SU-DHL-6 (cell line): ENCODE data around the gene KCNJ15.
"Not testable (repeated sequence)": the region's sequence is repeated elsewhere in the genome, so short reads cannot be mapped to it uniquely, and the experiment has no call there.

Experiments
- H2AFZ ChIP-seq: fragments of 200-600 bp; sonication (generic); 2 replicates; pipeline ENCODE4 v1.6.1; 2014; ENCODE audit warnings: low read depth, mild to moderate bottlenecking, moderate library complexity, mixed read lengths, antibody characterized with exemption, low read length; ENCODE audit not compliant: severe bottlenecking
- H3F3A ChIP-seq: fragments of 200-600 bp; shearing (Covaris generic); 2 replicates; pipeline ENCODE4 v1.6.0; 2016; ENCODE audit warnings: antibody characterized with exemption, mild to moderate bottlenecking; ENCODE audit not compliant: insufficient read depth
- H3K27ac ChIP-seq: fragments of 200-600 bp; sonication (generic); 2 replicates; pipeline ENCODE4 v1.5.1; 2016; ENCODE audit warnings: low read depth, mild to moderate bottlenecking, low read length, moderate library complexity, mixed read lengths
- H3K27me3 ChIP-seq: fragments of 200-600 bp; sonication (generic), shearing (Covaris generic); 2 replicates; pipeline ENCODE4 v1.6.0; 2014; ENCODE audit warnings: mild to moderate bottlenecking, low read length
- H3K36me3 ChIP-seq: fragments of 200-600 bp; sonication (generic); 2 replicates; pipeline ENCODE4 v1.6.1; 2014; ENCODE audit warnings: mild to moderate bottlenecking, low read length, mixed read lengths
- H3K4me2 ChIP-seq: fragments of 300-600, 200-600 bp; shearing (Covaris generic), sonication (generic); 2 replicates; pipeline ENCODE4 v1.6.0; 2014; ENCODE audit warnings: low read length, low read depth, mild to moderate bottlenecking; ENCODE audit not compliant: poor library complexity, severe bottlenecking
- H3K4me3 ChIP-seq: fragments of 200-600 bp; sonication (generic); 2 replicates; pipeline ENCODE4 v1.5.1; 2014; ENCODE audit warnings: antibody characterized with exemption, low read length, mild to moderate bottlenecking, mixed read lengths; ENCODE audit not compliant: insufficient read depth, poor library complexity, severe bottlenecking
- H3K79me2 ChIP-seq: fragments of 200-600 bp; sonication (generic); 2 replicates; pipeline ENCODE4 v1.6.1; 2014; ENCODE audit warnings: mild to moderate bottlenecking, low read length, moderate library complexity; ENCODE audit not compliant: insufficient read depth
- H3K9ac ChIP-seq: fragments of 200-600 bp; sonication (generic); 2 replicates; pipeline ENCODE4 v1.7.0; 2014; ENCODE audit warnings: mild to moderate bottlenecking, low read length
- H3K9me2 ChIP-seq: fragments of 200-600 bp; sonication (generic); replicated peaks from 2 replicates; pipeline ENCODE4 v1.6.1; 2014; ENCODE audit warnings: low read length; ENCODE audit not compliant: insufficient read depth
- H3K9me3 ChIP-seq: fragments of 200-600 bp; sonication (generic); 2 replicates; pipeline ENCODE4 v1.6.1; 2014; ENCODE audit warnings: low read length, mixed read lengths; ENCODE audit not compliant: insufficient read depth
- H4K20me1 ChIP-seq: fragments of 200-600 bp; sonication (generic); 2 replicates; pipeline ENCODE4 v1.6.1; 2014; ENCODE audit warnings: low read depth, mild to moderate bottlenecking, antibody characterized with exemption, low read length, moderate library complexity, mixed read lengths
- CTCF ChIP-seq: fragments of 200-600 bp; sonication (generic); IDR thresholded peaks from one replicate; pipeline ENCODE4 v1.5.1; 2017; ENCODE audit warnings: antibody characterized with exemption, mild to moderate bottlenecking, low read length, moderate library complexity; ENCODE audit not compliant: insufficient read depth, poor library complexity, severe bottlenecking
- EZH2phosphoT487 ChIP-seq: fragments of 200-600 bp; sonication (generic), shearing (Covaris generic); conservative IDR thresholded peaks from 2 replicates; pipeline ENCODE4 v1.6.1; 2018; ENCODE audit warnings: mild to moderate bottlenecking, antibody characterized with exemption, low read length, moderate library complexity, mixed read lengths

Gene KCNJ15

GRCh38 chr21:38246511-38246910, 10.3 kb upstream of the KCNJ15 start:
- no peaks in the 10 kb centered on the region for H3F3A ChIP-seq
- no peaks in the 10 kb centered on the region for H3K27me3 ChIP-seq
- no peak for TF ChIP-seq EZH2phosphoT487
- TF ChIP-seq CTCF, result no peak
- H2AFZ ChIP-seq, result no peak overlapping the region
- H3K79me2 ChIP-seq, result no peaks in the 10 kb centered on the region
- no peaks in the 10 kb centered on the region for H4K20me1 ChIP-seq
- H3K9me2 ChIP-seq, result no peaks in the 10 kb centered on the region
- no peak overlapping the region for H3K4me3 ChIP-seq
- no peaks in the 10 kb centered on the region for H3K36me3 ChIP-seq
- H3K9ac ChIP-seq, result no peak overlapping the region
- no peak overlapping the region for H3K27ac ChIP-seq
- no peaks in the 10 kb centered on the region for H3K9me3 ChIP-seq
- no peak overlapping the region for H3K4me2 ChIP-seq

- H3K9me2 ChIP-seq, H4K20me1 ChIP-seq, H3K4me3 ChIP-seq, H3K27ac ChIP-seq, H2AFZ ChIP-seq, H3K9me3 ChIP-seq, H3K9ac ChIP-seq, H3K79me2 ChIP-seq, H3K36me3 ChIP-seq, H3K27me3 ChIP-seq, H3K4me2 ChIP-seq, H3F3A ChIP-seq: not testable (repeated sequence)
Measured at GRCh38 chr21:38247054-38247453, 9.7 kb upstream of the KCNJ15 start.

GRCh38 chr21:38247738-38248510, 8.9 kb upstream of the KCNJ15 start:
- no peaks in the 10 kb centered on the region for H3K79me2 ChIP-seq
- H3K36me3 ChIP-seq, result no peaks in the 10 kb centered on the region
- no peaks in the 10 kb centered on the region for H3F3A ChIP-seq
- H3K9me3 ChIP-seq, result no peaks in the 10 kb centered on the region
- H3K27ac ChIP-seq, result no peak overlapping the region
- no peak overlapping the region for H3K4me2 ChIP-seq
- no peak for TF ChIP-seq EZH2phosphoT487
- no peak for TF ChIP-seq CTCF
- no peaks in the 10 kb centered on the region for H4K20me1 ChIP-seq
- H3K9ac ChIP-seq, result no peak overlapping the region
- no peaks in the 10 kb centered on the region for H3K27me3 ChIP-seq
- no peaks in the 10 kb centered on the region for H3K9me2 ChIP-seq
- no peak overlapping the region for H2AFZ ChIP-seq
- no peak overlapping the region for H3K4me3 ChIP-seq

- Histone ChIP-seq H3K4me3 (no peak overlapping the region), H3K9me3 (no peaks in the 10 kb centered on the region), H3K9ac (no peak overlapping the region), H3K27ac (no peak overlapping the region), H4K20me1 (no peaks in the 10 kb centered on the region), H3K36me3 (no peaks in the 10 kb centered on the region), H3F3A (no peaks in the 10 kb centered on the region), H3K27me3 (no peaks in the 10 kb centered on the region), H3K9me2 (no peaks in the 10 kb centered on the region), H3K4me2 (no peak overlapping the region), H2AFZ (no peak overlapping the region), H3K79me2 (no peaks in the 10 kb centered on the region)
- TF ChIP-seq EZH2phosphoT487 (no peak), CTCF (no peak)
Measured at GRCh38 chr21:38249256-38249655, 7.5 kb upstream of the KCNJ15 start.
